GM18909 (cell line): ENCODE data around the gene FAM3C.

Experiments used
- ATAC-seq: cut with Tn5 transposase; IDR thresholded peaks from one replicate; pipeline ENCODE4 v1.9.1; 2021; ENCODE audit warnings: mild to moderate bottlenecking; ENCODE audit not compliant: unreplicated experiment, poor library complexity

FAM3C gene

GRCh38 chr7:121303422-121304101 lies 92.5 kb downstream of the FAM3C start:
- no peak for ATAC-seq

GRCh38 chr7:121302214-121302745 lies 93.8 kb downstream of the FAM3C start:
- peak; percentile 98 for ATAC-seq

DNA sequence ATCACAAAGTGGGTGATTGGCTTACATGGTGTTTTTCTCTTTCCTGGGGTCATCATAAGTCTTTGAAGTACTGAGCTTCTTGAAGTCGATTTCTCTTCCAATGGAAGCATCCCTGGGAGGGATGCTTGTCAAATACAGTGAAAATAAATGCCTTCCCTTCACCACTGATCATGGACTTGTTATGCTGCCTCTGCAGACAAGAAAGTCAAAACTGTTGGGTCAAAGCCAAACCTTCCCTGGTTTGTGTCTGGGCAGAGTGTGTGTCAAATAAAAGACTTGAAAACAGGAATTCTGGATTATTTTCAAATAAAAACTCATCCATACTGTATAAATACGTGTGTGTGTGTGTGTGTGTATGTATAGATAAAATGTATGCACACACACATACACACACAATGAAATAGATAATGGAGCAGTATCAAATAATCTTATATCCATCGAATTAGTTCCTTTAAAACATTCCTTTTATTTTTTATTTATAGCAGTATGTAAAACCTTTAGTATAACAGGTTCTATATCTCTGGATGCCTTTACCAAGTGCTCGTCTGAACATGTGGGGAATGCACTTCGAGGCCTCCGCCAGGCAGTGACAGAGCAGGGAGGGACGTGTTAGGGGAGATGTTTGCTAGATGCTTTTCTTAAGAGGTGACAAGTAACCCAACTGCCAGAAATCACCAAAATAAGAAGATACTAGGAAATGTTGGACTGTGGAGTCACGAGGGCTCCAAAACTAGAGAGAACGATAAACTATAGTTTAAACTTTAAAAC lies 94.5 kb downstream of the FAM3C start:
- no peak for ATAC-seq

GRCh38 chr7:121300685-121301420 lies 95.3 kb downstream of the FAM3C start:
- ATAC-seq, result no peak
